GM23338 (cell line): ENCODE measurements around the gene CCDC27. TPM values are rescaled to one million over a fixed set of nuclear protein-coding genes. Genes with fewer than 3 reads are reported as not detected.

Experiments used
- ATAC-seq: fragments of 200-7000 bp; cut with Tn5 transposase; 3 replicates; pipeline ENCODE4 v1.9.1; 2020
- DNase-seq: peaks from one replicate; pipeline ENCODE4 v3.0.0-alpha.2; 2015; ENCODE audit warnings: low spot score
- H2AFZ ChIP-seq: fragments of 200-600 bp; sonication (generic); 2 replicates; pipeline ENCODE4 v1.8.0; 2016; ENCODE audit warnings: antibody characterized with exemption, mild to moderate bottlenecking, moderate library complexity
- H3F3A ChIP-seq: fragments of 200-600 bp; sonication (generic); replicated peaks from 2 replicates; pipeline ENCODE4 v1.8.0; 2017; ENCODE audit warnings: antibody characterized with exemption, mixed run types, low read depth
- H3K27ac ChIP-seq: fragments of 200-600 bp; sonication (generic); 2 replicates; pipeline ENCODE4 v1.6.1; 2016; ENCODE audit warnings: low read depth
- H3K27me3 ChIP-seq: fragments of 200-600 bp; sonication (generic); 2 replicates; pipeline ENCODE4 v1.8.0; 2016; ENCODE audit warnings: mild to moderate bottlenecking, mixed run types, moderate library complexity; ENCODE audit not compliant: insufficient read depth
- H3K36me3 ChIP-seq: fragments of 200-600 bp; sonication (generic); 2 replicates; pipeline ENCODE4 v1.8.0; 2016; ENCODE audit warnings: mild to moderate bottlenecking; ENCODE audit not compliant: insufficient read depth
- H3K4me1 ChIP-seq: fragments of 200-600 bp; sonication (generic); 2 replicates; pipeline ENCODE4 v1.8.0; 2016; ENCODE audit warnings: mild to moderate bottlenecking, moderate library complexity; ENCODE audit not compliant: insufficient read depth
- H3K4me2 ChIP-seq: fragments of 200-600 bp; sonication (generic); 2 replicates; pipeline ENCODE4 v1.7.1; 2017; ENCODE audit warnings: mixed run types
- H3K4me3 ChIP-seq: fragments of 200-600 bp; sonication (generic); 2 replicates; pipeline ENCODE4 v1.6.1; 2016; ENCODE audit warnings: mixed run types
- H3K79me2 ChIP-seq: fragments of 200-600 bp; sonication (generic); replicated peaks from 2 replicates; pipeline ENCODE4 v1.8.0; 2017; ENCODE audit warnings: mild to moderate bottlenecking; ENCODE audit not compliant: insufficient read depth
- H3K9me2 ChIP-seq: fragments of 200-600 bp; sonication (generic); 2 replicates; pipeline ENCODE4 v1.8.0; 2017; ENCODE audit not compliant: insufficient read depth
- H4K20me1 ChIP-seq: fragments of 200-600 bp; sonication (generic); replicated peaks from 2 replicates; pipeline ENCODE4 v1.8.0; 2017; ENCODE audit warnings: mild to moderate bottlenecking; ENCODE audit not compliant: insufficient read depth
- H3K27ac Mint-ChIP-seq: 2 replicates; pipeline ENCODE4 v1.8.0; 2020; ENCODE audit warnings: inconsistent platforms, mild to moderate bottlenecking, moderate library complexity, mixed read lengths
- H3K27me3 Mint-ChIP-seq: 3 replicates; pipeline ENCODE4 v1.8.0; 2022; ENCODE audit warnings: low read depth, mild to moderate bottlenecking, moderate library complexity, mixed read lengths, inconsistent platforms; ENCODE audit not compliant: insufficient read depth, poor library complexity
- H3K36me3 Mint-ChIP-seq: 3 replicates; pipeline ENCODE4 v1.8.0; 2021; ENCODE audit warnings: low read depth, mild to moderate bottlenecking, inconsistent platforms, moderate library complexity, mixed read lengths
- H3K4me1 Mint-ChIP-seq: 3 replicates; pipeline ENCODE4 v1.8.0; 2020; ENCODE audit warnings: mild to moderate bottlenecking, inconsistent platforms, mixed read lengths
- H3K4me3 Mint-ChIP-seq: 3 replicates; pipeline ENCODE4 v1.8.0; 2021; ENCODE audit warnings: moderate library complexity, mild to moderate bottlenecking, inconsistent platforms, mixed read lengths
- H3K9me3 Mint-ChIP-seq: 3 replicates; pipeline ENCODE4 v1.8.0; 2020; ENCODE audit warnings: moderate library complexity, mild to moderate bottlenecking, inconsistent platforms, mixed read lengths
- CREB1 ChIP-seq: fragments of 250-450 bp; sonication (Bioruptor Pico); IDR thresholded peaks from 2 replicates; pipeline ENCODE4 v1.5.0; 2020; ENCODE audit warnings: low read depth, mild to moderate bottlenecking, moderate library complexity
- ETS1 ChIP-seq: IDR thresholded peaks from 2 replicates; pipeline ENCODE4 v1.6.1; 2016; ENCODE audit warnings: antibody characterized with exemption
- EZH2 ChIP-seq: fragments of 200-600 bp; sonication (generic); IDR thresholded peaks from one replicate; pipeline ENCODE4 v1.8.0; 2017; ENCODE audit warnings: antibody characterized with exemption, mild to moderate bottlenecking, low read depth; ENCODE audit not compliant: unreplicated experiment
- EZH2phosphoT487 ChIP-seq: fragments of 200-600 bp; sonication (generic); IDR thresholded peaks from one replicate; pipeline ENCODE4 v1.8.1; 2018; ENCODE audit warnings: antibody characterized with exemption; ENCODE audit not compliant: unreplicated experiment
- JUNB ChIP-seq: IDR thresholded peaks from one replicate; pipeline ENCODE4 v1.6.1; 2016; ENCODE audit warnings: antibody characterized with exemption; ENCODE audit not compliant: unreplicated experiment
- NANOG ChIP-seq: IDR thresholded peaks from 2 replicates; pipeline ENCODE4 v1.6.1; 2016; ENCODE audit warnings: antibody characterized with exemption, borderline replicate concordance
- POLR2AphosphoS5 ChIP-seq: IDR thresholded peaks from 2 replicates; pipeline ENCODE4 v1.6.1; 2016; ENCODE audit warnings: antibody characterized with exemption, low read depth
- STAT1 ChIP-seq: IDR thresholded peaks from one replicate; pipeline ENCODE4 v1.6.1; 2016; ENCODE audit warnings: antibody characterized with exemption; ENCODE audit not compliant: unreplicated experiment
- ZNF114 ChIP-seq: fragments of 250-450 bp; sonication (Bioruptor Pico); IDR thresholded peaks from 2 replicates; pipeline ENCODE4 v1.5.0; 2020; ENCODE audit warnings: mild to moderate bottlenecking, moderate library complexity
- ZNF331 ChIP-seq: fragments of 250-450 bp; sonication (Bioruptor Pico); IDR thresholded peaks from 2 replicates; pipeline ENCODE4 v1.5.0; 2020; ENCODE audit warnings: low read depth, mild to moderate bottlenecking, moderate library complexity
- ZNF462 ChIP-seq: fragments of 250-450 bp; sonication (Bioruptor Pico); IDR thresholded peaks from 2 replicates; pipeline ENCODE4 v1.5.0; 2020; ENCODE audit warnings: mild to moderate bottlenecking, moderate library complexity
- polyA plus RNA-seq: library from polyadenylated mRNA; unstranded; fragments of >200 nt; fragmentation: Nextera tagmentation; extraction: Ambion mirVana; gene quantifications from 2 replicates; pipeline ENCODE4 v1.2.1, GENCODE V29; 2016
- total RNA-seq: library from RNA; depleted of rRNA; stranded (reverse); fragments of >200 nt; shearing (Covaris generic); gene quantifications from 2 replicates; pipeline ENCODE4 v1.2.3, GENCODE V29; 2014
- TF ChIP-seq, protein P1 (sequence below), 2 experiments: fragments of 200-600 bp in 1 of 2; sonication (generic) in 1 of 2; conservative IDR thresholded peaks; 2 replicates each; pipeline versions ENCODE4 v1.5.1 to v1.6.1; 2016 to 2017; ENCODE audit warnings: antibody characterized with exemption in 2 of 2, low read depth in 2 of 2, mild to moderate bottlenecking in 2 of 2, moderate library complexity in 1 of 2
- TF ChIP-seq, protein P2 (sequence below): IDR thresholded peaks from one replicate; pipeline ENCODE4 v1.6.1; 2018; ENCODE audit warnings: antibody characterized with exemption; ENCODE audit not compliant: unreplicated experiment

The CCDC27 gene
- total and polyA plus RNA-seq, 2 experiments from 2014 or later: 0.18 to 0.45 TPM

DNA sequence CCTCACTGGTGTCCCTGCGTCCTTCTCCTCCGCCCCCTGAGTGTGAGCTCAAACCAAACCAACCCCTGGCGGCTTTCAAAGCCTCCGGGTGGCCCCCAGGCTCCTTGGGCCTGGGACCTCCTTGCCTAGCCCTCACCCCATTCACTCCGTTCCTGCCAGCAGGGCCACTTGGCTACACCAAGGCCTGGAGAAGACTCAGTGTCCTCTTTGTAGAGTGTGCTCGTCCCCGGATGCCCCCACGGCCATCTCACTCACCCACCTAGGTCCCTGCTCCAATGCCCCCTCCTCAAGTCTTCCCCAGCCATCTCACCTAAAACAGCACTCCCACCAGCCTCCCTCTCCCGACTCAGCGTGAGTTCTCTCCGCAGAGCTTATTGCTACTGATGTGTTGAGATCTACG lies 7.2 kb upstream of the CCDC27 start:
- Histone ChIP-seq H3K9me2 (no peaks in the 10 kb centered on the region), H3K79me2 (peaks cover 34% of the 10 kb centered on the region), H3K4me2 (peak overlapping the region; percentile 94; the same call in 1 of the 2 replicates), H3K27me3 (no peaks in the 10 kb centered on the region), H3F3A (0 out of 2 replicates have a peak, but pooled peaks cover 8% of the 10 kb centered on the region), H3K4me3 (peak overlapping the region; percentile 89; the same call in 1 of the 2 replicates), H3K27ac (no peak overlapping the region), H3K4me1 (peaks cover 13% of the 10 kb centered on the region; the same call in 1 of the 2 replicates), H3K36me3 (no peaks in the 10 kb centered on the region), H4K20me1 (peaks cover 12% of the 10 kb centered on the region), H2AFZ (no peak overlapping the region)
- Mint-ChIP-seq H3K4me3 (peak overlapping the region; percentile 96), H3K4me1 (peaks cover 28% of the 10 kb centered on the region), H3K36me3 (peaks cover 40% of the 10 kb centered on the region), H3K9me3 (no peaks in the 10 kb centered on the region), H3K27me3 (peaks cover 17% of the 10 kb centered on the region), H3K27ac (no peak overlapping the region)
- DNase-seq: no peak
- TF ChIP-seq ZNF331 (CRISPR knock-in tag) (no peak), ZNF462 (CRISPR knock-in tag) (no peak), ZNF114 (CRISPR knock-in tag) (no peak), ETS1 (no peak), POLR2AphosphoS5 (no peak), NANOG (no peak), EZH2phosphoT487 (no peak), CREB1 (CRISPR knock-in tag) (no peak), STAT1 (no peak), JUNB (no peak), EZH2 (no peak)
- TF ChIP-seq, protein P1, sequence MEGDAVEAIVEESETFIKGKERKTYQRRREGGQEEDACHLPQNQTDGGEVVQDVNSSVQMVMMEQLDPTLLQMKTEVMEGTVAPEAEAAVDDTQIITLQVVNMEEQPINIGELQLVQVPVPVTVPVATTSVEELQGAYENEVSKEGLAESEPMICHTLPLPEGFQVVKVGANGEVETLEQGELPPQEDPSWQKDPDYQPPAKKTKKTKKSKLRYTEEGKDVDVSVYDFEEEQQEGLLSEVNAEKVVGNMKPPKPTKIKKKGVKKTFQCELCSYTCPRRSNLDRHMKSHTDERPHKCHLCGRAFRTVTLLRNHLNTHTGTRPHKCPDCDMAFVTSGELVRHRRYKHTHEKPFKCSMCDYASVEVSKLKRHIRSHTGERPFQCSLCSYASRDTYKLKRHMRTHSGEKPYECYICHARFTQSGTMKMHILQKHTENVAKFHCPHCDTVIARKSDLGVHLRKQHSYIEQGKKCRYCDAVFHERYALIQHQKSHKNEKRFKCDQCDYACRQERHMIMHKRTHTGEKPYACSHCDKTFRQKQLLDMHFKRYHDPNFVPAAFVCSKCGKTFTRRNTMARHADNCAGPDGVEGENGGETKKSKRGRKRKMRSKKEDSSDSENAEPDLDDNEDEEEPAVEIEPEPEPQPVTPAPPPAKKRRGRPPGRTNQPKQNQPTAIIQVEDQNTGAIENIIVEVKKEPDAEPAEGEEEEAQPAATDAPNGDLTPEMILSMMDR (conservative IDR thresholded peaks at IDR 0.05; ENCODE audit: low read depth in 2 of 2): no peak
- TF ChIP-seq, protein P2, sequence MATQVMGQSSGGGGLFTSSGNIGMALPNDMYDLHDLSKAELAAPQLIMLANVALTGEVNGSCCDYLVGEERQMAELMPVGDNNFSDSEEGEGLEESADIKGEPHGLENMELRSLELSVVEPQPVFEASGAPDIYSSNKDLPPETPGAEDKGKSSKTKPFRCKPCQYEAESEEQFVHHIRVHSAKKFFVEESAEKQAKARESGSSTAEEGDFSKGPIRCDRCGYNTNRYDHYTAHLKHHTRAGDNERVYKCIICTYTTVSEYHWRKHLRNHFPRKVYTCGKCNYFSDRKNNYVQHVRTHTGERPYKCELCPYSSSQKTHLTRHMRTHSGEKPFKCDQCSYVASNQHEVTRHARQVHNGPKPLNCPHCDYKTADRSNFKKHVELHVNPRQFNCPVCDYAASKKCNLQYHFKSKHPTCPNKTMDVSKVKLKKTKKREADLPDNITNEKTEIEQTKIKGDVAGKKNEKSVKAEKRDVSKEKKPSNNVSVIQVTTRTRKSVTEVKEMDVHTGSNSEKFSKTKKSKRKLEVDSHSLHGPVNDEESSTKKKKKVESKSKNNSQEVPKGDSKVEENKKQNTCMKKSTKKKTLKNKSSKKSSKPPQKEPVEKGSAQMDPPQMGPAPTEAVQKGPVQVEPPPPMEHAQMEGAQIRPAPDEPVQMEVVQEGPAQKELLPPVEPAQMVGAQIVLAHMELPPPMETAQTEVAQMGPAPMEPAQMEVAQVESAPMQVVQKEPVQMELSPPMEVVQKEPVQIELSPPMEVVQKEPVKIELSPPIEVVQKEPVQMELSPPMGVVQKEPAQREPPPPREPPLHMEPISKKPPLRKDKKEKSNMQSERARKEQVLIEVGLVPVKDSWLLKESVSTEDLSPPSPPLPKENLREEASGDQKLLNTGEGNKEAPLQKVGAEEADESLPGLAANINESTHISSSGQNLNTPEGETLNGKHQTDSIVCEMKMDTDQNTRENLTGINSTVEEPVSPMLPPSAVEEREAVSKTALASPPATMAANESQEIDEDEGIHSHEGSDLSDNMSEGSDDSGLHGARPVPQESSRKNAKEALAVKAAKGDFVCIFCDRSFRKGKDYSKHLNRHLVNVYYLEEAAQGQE: no peak
- no peak for ATAC-seq
